Adrenal gland (tissue), 5 donors: ENCODE data around the gene KRTAP9-3.

Experiments
- POLR2A ChIP-seq, 2 donors: fragments of 450-650 bp; IDR thresholded peaks; one replicate each; pipeline ENCODE4 v1.6.1; 2017; ENCODE audit warnings: antibody characterized with exemption in 2 of 2, mild to moderate bottlenecking in 2 of 2, moderate library complexity in 1 of 2
- TF ChIP-seq, protein P1 (sequence below), 6 experiments: fragments of 450-650 bp in 4 of 6; fragments of 200-600 bp in 2 of 6; sonication (generic) in 1 of 6; IDR thresholded peaks; 1 replicate in 5 of 6; 2 replicates in 1 of 6; pipeline versions ENCODE4 v1.5.1 to v1.8.0; 2016 to 2021; ENCODE audit warnings: antibody characterized with exemption in 6 of 6, mild to moderate bottlenecking in 2 of 6, moderate library complexity in 1 of 6
- donor health status: DM: no; HTN: no; CAD: no.

DNA sequence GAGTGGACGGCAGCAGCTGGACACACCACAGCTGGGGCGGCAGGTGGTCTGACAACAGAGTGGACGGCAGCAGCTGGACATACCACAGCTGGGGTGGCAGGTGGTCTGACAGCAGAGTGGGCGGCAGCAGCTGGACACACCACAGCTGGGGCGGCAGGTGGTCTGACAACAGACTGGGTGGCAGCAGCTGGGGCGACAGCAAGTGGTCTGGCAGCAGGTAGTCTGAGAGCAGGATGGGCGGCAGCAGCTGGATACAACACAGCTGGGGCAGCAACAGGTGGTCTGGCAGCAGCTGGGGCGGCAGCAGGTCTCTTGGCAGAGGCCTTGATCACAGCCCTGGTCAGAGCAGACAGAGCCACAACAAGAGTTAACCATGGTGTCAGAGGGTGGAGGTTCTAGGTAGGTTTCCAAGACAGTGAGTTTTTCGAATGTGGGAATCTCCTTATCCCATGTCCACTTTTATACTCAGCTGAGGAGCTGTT lies 47.7 kb upstream of the KRTAP9-3 start, which contains the start of gene KRTAP4-1:
- TF ChIP-seq POLR2A (IDR thresholded peaks at IDR 0.05): no peak
- TF ChIP-seq, protein P1, sequence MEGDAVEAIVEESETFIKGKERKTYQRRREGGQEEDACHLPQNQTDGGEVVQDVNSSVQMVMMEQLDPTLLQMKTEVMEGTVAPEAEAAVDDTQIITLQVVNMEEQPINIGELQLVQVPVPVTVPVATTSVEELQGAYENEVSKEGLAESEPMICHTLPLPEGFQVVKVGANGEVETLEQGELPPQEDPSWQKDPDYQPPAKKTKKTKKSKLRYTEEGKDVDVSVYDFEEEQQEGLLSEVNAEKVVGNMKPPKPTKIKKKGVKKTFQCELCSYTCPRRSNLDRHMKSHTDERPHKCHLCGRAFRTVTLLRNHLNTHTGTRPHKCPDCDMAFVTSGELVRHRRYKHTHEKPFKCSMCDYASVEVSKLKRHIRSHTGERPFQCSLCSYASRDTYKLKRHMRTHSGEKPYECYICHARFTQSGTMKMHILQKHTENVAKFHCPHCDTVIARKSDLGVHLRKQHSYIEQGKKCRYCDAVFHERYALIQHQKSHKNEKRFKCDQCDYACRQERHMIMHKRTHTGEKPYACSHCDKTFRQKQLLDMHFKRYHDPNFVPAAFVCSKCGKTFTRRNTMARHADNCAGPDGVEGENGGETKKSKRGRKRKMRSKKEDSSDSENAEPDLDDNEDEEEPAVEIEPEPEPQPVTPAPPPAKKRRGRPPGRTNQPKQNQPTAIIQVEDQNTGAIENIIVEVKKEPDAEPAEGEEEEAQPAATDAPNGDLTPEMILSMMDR (IDR thresholded peaks at IDR 0.05): no peak
